H9 (cell line): ENCODE data around the gene CDKL1. TPM values are rescaled to one million over a fixed set of nuclear protein-coding genes. Genes with fewer than 3 reads are reported as not detected.

Experiments
- DNase-seq: peaks from one replicate; pipeline ENCODE4 v3.0.0-alpha.2; 2017
- H2AFZ ChIP-seq: one replicate; pipeline ENCODE4 v1.6.1; 2013; ENCODE audit warnings: mild to moderate bottlenecking, low read length, control low read depth, moderate library complexity
- H2AK5ac ChIP-seq: 2 replicates; pipeline ENCODE4 v1.6.1; 2013; ENCODE audit warnings: low read length, control low read depth, mixed read lengths; ENCODE audit not compliant: insufficient read length
- H2BK120ac ChIP-seq: one replicate; pipeline ENCODE4 v1.6.1; 2013; ENCODE audit warnings: low read depth, mild to moderate bottlenecking, low read length, control low read depth, inconsistent platforms; ENCODE audit not compliant: poor library complexity, severe bottlenecking
- H2BK12ac ChIP-seq: 2 replicates; pipeline ENCODE4 v1.6.1; 2013; ENCODE audit warnings: low read length, control low read depth, mixed read lengths, low read depth; ENCODE audit not compliant: insufficient read length
- H2BK15ac ChIP-seq: 2 replicates; pipeline ENCODE4 v1.6.1; 2013; ENCODE audit warnings: low read depth, low read length, control low read depth
- H2BK20ac ChIP-seq: one replicate; pipeline ENCODE4 v1.6.1; 2013; ENCODE audit warnings: low read depth, mild to moderate bottlenecking, low read length, control low read depth, inconsistent platforms; ENCODE audit not compliant: poor library complexity, severe bottlenecking
- H2BK5ac ChIP-seq: 2 replicates; pipeline ENCODE4 v1.6.1; 2013; ENCODE audit warnings: low read length, control low read depth, mixed read lengths; ENCODE audit not compliant: insufficient read length
- H3K14ac ChIP-seq: 2 replicates; pipeline ENCODE4 v1.6.1; 2013; ENCODE audit warnings: low read length, control low read depth; ENCODE audit not compliant: insufficient read depth
- H3K18ac ChIP-seq: 2 replicates; pipeline ENCODE4 v1.6.1; 2013; ENCODE audit warnings: low read depth, mild to moderate bottlenecking, mixed read lengths, low read length, control low read depth; ENCODE audit not compliant: insufficient read length
- H3K23ac ChIP-seq: 2 replicates; pipeline ENCODE4 v1.6.1; 2013; ENCODE audit warnings: low read length, control low read depth, mixed read lengths, low read depth; ENCODE audit not compliant: insufficient read length
- H3K23me2 ChIP-seq: 2 replicates; pipeline ENCODE4 v1.6.1; 2013; ENCODE audit warnings: low read depth, mild to moderate bottlenecking, mixed read lengths, low read length, control low read depth; ENCODE audit not compliant: insufficient read length, poor library complexity, severe bottlenecking
- H3K27ac ChIP-seq: 2 replicates; pipeline ENCODE4 v1.5.1; 2013; ENCODE audit warnings: low read length, control low read depth, mixed read lengths, low read depth; ENCODE audit not compliant: insufficient read length
- H3K27me3 ChIP-seq: 2 replicates; pipeline ENCODE4 v1.6.1; 2013; ENCODE audit warnings: low read length, control low read depth, inconsistent platforms; ENCODE audit not compliant: insufficient read depth
- H3K4ac ChIP-seq: 2 replicates; pipeline ENCODE4 v1.6.1; 2013; ENCODE audit warnings: low read depth, mild to moderate bottlenecking, control low read depth, inconsistent platforms, low read length, moderate library complexity
- H3K4me1 ChIP-seq: 2 replicates; pipeline ENCODE4 v1.6.1; 2013; ENCODE audit warnings: low read length, control low read depth, inconsistent platforms; ENCODE audit not compliant: insufficient read depth
- H3K4me2 ChIP-seq: 2 replicates; pipeline ENCODE4 v1.6.1; 2013; ENCODE audit warnings: low read length, control low read depth, mixed read lengths; ENCODE audit not compliant: insufficient read length, insufficient read depth
- H3K56ac ChIP-seq: 2 replicates; pipeline ENCODE4 v1.6.1; 2013; ENCODE audit warnings: low read depth, mild to moderate bottlenecking, mixed read lengths, low read length, control low read depth; ENCODE audit not compliant: insufficient read length
- H3K79me1 ChIP-seq: 2 replicates; pipeline ENCODE4 v1.6.1; 2013; ENCODE audit warnings: low read depth, mild to moderate bottlenecking, moderate library complexity, low read length, control low read depth, inconsistent platforms; ENCODE audit not compliant: insufficient read depth, poor library complexity, severe bottlenecking
- H3K79me2 ChIP-seq: 2 replicates; pipeline ENCODE4 v1.6.1; 2013; ENCODE audit warnings: low read length, control low read depth, inconsistent platforms; ENCODE audit not compliant: insufficient read depth
- H3K9ac ChIP-seq: 2 replicates; pipeline ENCODE4 v1.6.1; 2013; ENCODE audit warnings: low read length, control low read depth, mixed read lengths; ENCODE audit not compliant: insufficient read length; ENCODE audit errors: extremely low read depth
- H3K9me3 ChIP-seq: one replicate; pipeline ENCODE4 v1.6.1; 2013; ENCODE audit warnings: low read depth, low read length, inconsistent platforms; ENCODE audit not compliant: control insufficient read depth
- H3T11ph ChIP-seq: one replicate; pipeline ENCODE4 v1.6.1; 2013; ENCODE audit warnings: mild to moderate bottlenecking, low read length, control low read depth, inconsistent platforms
- H4K20me1 ChIP-seq: one replicate; pipeline ENCODE4 v1.6.1; 2013; ENCODE audit not compliant: control insufficient read depth, insufficient read length, insufficient read depth
- H4K5ac ChIP-seq: 2 replicates; pipeline ENCODE4 v1.6.1; 2013; ENCODE audit warnings: low read depth, mild to moderate bottlenecking, mixed read lengths, low read length, control low read depth; ENCODE audit not compliant: insufficient read length
- H4K8ac ChIP-seq: replicated peaks from 2 replicates; pipeline ENCODE4 v1.6.1; 2013; ENCODE audit warnings: low read length, control low read depth, mixed read lengths, low read depth; ENCODE audit not compliant: insufficient read length
- H4K91ac ChIP-seq: 2 replicates; pipeline ENCODE4 v1.6.1; 2013; ENCODE audit warnings: low read depth, mild to moderate bottlenecking, moderate library complexity, mixed read lengths, low read length, control low read depth; ENCODE audit not compliant: insufficient read length
- H3K27ac Mint-ChIP-seq, 3 experiments: 2 replicates in 2 of 3; 3 replicates in 1 of 3; pipeline ENCODE4 v1.8.0; 2020 to 2021; ENCODE audit warnings: mixed read lengths in 3 of 3, mild to moderate bottlenecking in 1 of 3, moderate library complexity in 1 of 3
- H3K27me3 Mint-ChIP-seq: 2 replicates; pipeline ENCODE4 v1.8.0; 2021; ENCODE audit warnings: low read depth, mild to moderate bottlenecking, moderate library complexity, mixed read lengths
- H3K36me3 Mint-ChIP-seq, 3 experiments: 2 replicates in 2 of 3; 3 replicates in 1 of 3; pipeline ENCODE4 v1.8.0; 2020 to 2021; ENCODE audit warnings: low read depth in 3 of 3, mixed read lengths in 3 of 3; ENCODE audit not compliant: insufficient read depth in 1 of 3
- H3K4me1 Mint-ChIP-seq, 2 experiments: 2 replicates each; pipeline ENCODE4 v1.8.0; 2020; ENCODE audit warnings: mixed read lengths in 2 of 2
- H3K4me3 Mint-ChIP-seq, 2 experiments: 2 replicates in 1 of 2; 3 replicates in 1 of 2; pipeline ENCODE4 v1.8.0; 2020 to 2021; ENCODE audit warnings: mild to moderate bottlenecking in 2 of 2, mixed read lengths in 2 of 2, moderate library complexity in 1 of 2
- H3K9me3 Mint-ChIP-seq, 2 experiments: 2 replicates in 1 of 2; 3 replicates in 1 of 2; pipeline ENCODE4 v1.8.0; 2020; ENCODE audit warnings: mild to moderate bottlenecking in 2 of 2, mixed read lengths in 2 of 2, moderate library complexity in 1 of 2
- CTCF ChIP-seq: fragments of 200-600 bp; sonication (generic); conservative IDR thresholded peaks from 3 replicates; pipeline ENCODE4 v1.8.0; 2021; ENCODE audit warnings: antibody characterized with exemption, mild to moderate bottlenecking
- WGBS: extraction: QIAGEN DNeasy Blood & Tissue Kit; methylation state at CpG from one replicate; pipeline ENCODE4 v1.1.7; 2013; ENCODE audit warnings: missing lambda C conversion rate, low lambda C conversion rate, mixed read lengths; ENCODE audit not compliant: insufficient read length; ENCODE audit errors: extremely low coverage; 5-methylcytosine and 5-hydroxymethylcytosine counted together
- total RNA-seq: library from RNA; stranded (reverse); gene quantifications from 2 replicates; pipeline ENCODE4 v1.2.1, GENCODE V29; 2021

Gene CDKL1
- total RNA-seq, 1 experiment from 2014 or later = 0.72 TPM

GRCh38 chr14:50353126-50353525 is 43.6 kb downstream of the CDKL1 start:
- Mint-ChIP-seq H3K27ac (no peak overlapping the region), H3K4me1 (peaks cover 9 to 14% of the 10 kb centered on the region in 2 experiments; a peak in 3 of 4 replicates), H3K27me3 (no peaks in the 10 kb centered on the region), H3K36me3 (no peaks in the 10 kb centered on the region), H3K9me3 (no peaks in the 10 kb centered on the region), H3K4me3 (no peak overlapping the region)
- Histone ChIP-seq H3K18ac (no peak overlapping the region), H3K27me3 (no peaks in the 10 kb centered on the region), H2BK15ac (no peak overlapping the region), H3K79me1 (no peaks in the 10 kb centered on the region), H3K56ac (no peak overlapping the region), H3K4me1 (no peaks in the 10 kb centered on the region; the same call in 1 of the 2 replicates), H4K20me1 (no peaks in the 10 kb centered on the region), H4K8ac (no peak overlapping the region), H2BK120ac (no peak overlapping the region), H2BK20ac (no peak overlapping the region), H3T11ph (no peak overlapping the region), H3K23ac (no peak overlapping the region), H4K91ac (no peak overlapping the region), H3K14ac (no peak overlapping the region), H3K23me2 (no peaks in the 10 kb centered on the region), H2AFZ (no peak overlapping the region), H3K4me2 (no peak overlapping the region), H2AK5ac (no peak overlapping the region), H3K9me3 (no peaks in the 10 kb centered on the region), H3K27ac (no peak overlapping the region), H2BK5ac (no peak overlapping the region), H3K4ac (no peak overlapping the region), H3K9ac (no peak overlapping the region), H3K79me2 (no peaks in the 10 kb centered on the region; the same call in 1 of the 2 replicates), H2BK12ac (no peak overlapping the region), H4K5ac (no peak overlapping the region)
- no peak for TF ChIP-seq CTCF
- no CpG with 5 or more reads among the region's 4 CpGs for WGBS
- no peak for DNase-seq
